ENCODE data around the gene OXNAD1. TPM values are rescaled to one million over a fixed set of nuclear protein-coding genes. Genes with fewer than 3 reads are reported as not detected.

The OXNAD1 gene
- total and polyA plus RNA-seq, 2 of the 13 experiments (the other 11 are each of a cell fraction or from before 2014, with no cell fraction given) = 9.9 to 18.8 TPM

GRCh38 chr3:16264708-16265454, at the start of gene OXNAD1, which contains the start of gene DPH3 (continued):
- TF ChIP-seq TEAD2 (CRISPR knock-in tag; IDR thresholded peaks at IDR 0.05) (no peak), ATF5 (CRISPR knock-in tag; IDR thresholded peaks at IDR 0.05; ENCODE audit: low read depth) (no peak), PREB (CRISPR knock-in tag; IDR thresholded peaks at IDR 0.05) (no peak), FOXJ3 (CRISPR knock-in tag; IDR thresholded peaks at IDR 0.05; ENCODE audit: borderline replicate concordance) (peak; percentile 32; the same call in 1 of the 2 replicates), GABPA (IDR thresholded peaks at IDR 0.05; ENCODE audit: low read depth, low read length) (peak; percentile 97), GABPA (CRISPR knock-in tag; IDR thresholded peaks at IDR 0.05; ENCODE audit: low read depth) (peak; percentile 100), PHF8 (CRISPR knock-in tag; IDR thresholded peaks at IDR 0.05) (peak; percentile 83), FOXA3 (CRISPR knock-in tag; IDR thresholded peaks at IDR 0.05) (no peak; the same call in 1 of the 2 replicates), FOXO4 (CRISPR knock-in tag; conservative IDR thresholded peaks at IDR 0.05) (no peak), ZNF7 (CRISPR knock-in tag; IDR thresholded peaks at IDR 0.05) (0 out of 2 replicates have a peak, but pooled peaks have one; percentile 4), ZXDC (CRISPR knock-in tag; IDR thresholded peaks at IDR 0.05) (no peak), GTF3A (CRISPR knock-in tag; conservative IDR thresholded peaks at IDR 0.05) (no peak), ZNF318 (CRISPR knock-in tag; IDR thresholded peaks at IDR 0.05) (no peak; the same call in 1 of the 2 replicates), NCOR1 (IDR thresholded peaks at IDR 0.05; ENCODE audit: borderline replicate concordance, low read length) (0 out of 2 replicates have a peak, but pooled peaks have one; percentile 1), ZBTB7B (CRISPR knock-in tag; IDR thresholded peaks at IDR 0.05) (peak; percentile 14; the same call in 1 of the 2 replicates)

Data from HepG2 (cell line).